Muscle layer of colon (tissue), 2 donors: Measurements from ENCODE around the gene EEF2K.

Experiments used
- H3K27ac ChIP-seq: one replicate; pipeline ENCODE4 v1.7.0; 2013; ENCODE audit warnings: low read depth, mild to moderate bottlenecking, low read length, moderate library complexity
- H3K27me3 ChIP-seq, 2 donors: one replicate each; pipeline ENCODE4 v1.7.0; 2013; ENCODE audit warnings: low read length in 2 of 2, mild to moderate bottlenecking in 2 of 2; ENCODE audit not compliant: insufficient read depth in 2 of 2, control insufficient read depth in 1 of 2
- H3K36me3 ChIP-seq: one replicate; pipeline ENCODE4 v1.7.0; 2013; ENCODE audit warnings: mild to moderate bottlenecking, low read length; ENCODE audit not compliant: insufficient read depth
- H3K4me1 ChIP-seq: one replicate; pipeline ENCODE4 v1.7.0; 2013; ENCODE audit warnings: mild to moderate bottlenecking, low read length; ENCODE audit not compliant: insufficient read depth
- H3K4me3 ChIP-seq, 2 donors: one replicate each; pipeline ENCODE4 v1.7.0; 2013; ENCODE audit warnings: low read length in 2 of 2, low read depth in 1 of 2, mild to moderate bottlenecking in 1 of 2, moderate library complexity in 1 of 2
- H3K9ac ChIP-seq: one replicate; pipeline ENCODE4 v1.7.0; 2013; ENCODE audit warnings: low read length
- H3K9me3 ChIP-seq: one replicate; pipeline ENCODE4 v1.7.0; 2013; ENCODE audit warnings: mild to moderate bottlenecking, low read length
- donor health status: abdominal sarcoma.
- donor health status: Adenocarcinoma of cecum.

The EEF2K gene

GRCh38 chr16:22229889-22230288 is 23.8 kb downstream of the EEF2K start:
- no peak overlapping the region for H3K27ac ChIP-seq
- no peak overlapping the region for H3K4me3 ChIP-seq
- no peaks in the 10 kb centered on the region for H3K9me3 ChIP-seq
- H3K36me3 ChIP-seq: peaks cover 24% of the 10 kb centered on the region
- no peak overlapping the region for H3K9ac ChIP-seq
- no peaks in the 10 kb centered on the region for H3K27me3 ChIP-seq
- peaks cover 13% of the 10 kb centered on the region for H3K4me1 ChIP-seq

- peak overlapping the region; percentile 52 for H3K27ac ChIP-seq
- H3K9ac ChIP-seq: no peak overlapping the region
- H3K4me3 ChIP-seq: no peak overlapping the region
- H3K4me1 ChIP-seq: peaks cover 7% of the 10 kb centered on the region
- H3K9me3 ChIP-seq: no peaks in the 10 kb centered on the region
- H3K36me3 ChIP-seq: peaks cover 24% of the 10 kb centered on the region
- no peaks in the 10 kb centered on the region for H3K27me3 ChIP-seq
Observed at GRCh38 chr16:22232277-22233036, 26.4 kb downstream of the EEF2K start.

- H3K9me3 ChIP-seq: no peaks in the 10 kb centered on the region
- H3K36me3 ChIP-seq: peaks cover 23% of the 10 kb centered on the region
- H3K4me1 ChIP-seq: peaks cover 7% of the 10 kb centered on the region
- no peaks in the 10 kb centered on the region for H3K27me3 ChIP-seq
- no peak overlapping the region for H3K9ac ChIP-seq
- H3K4me3 ChIP-seq: no peak overlapping the region
- H3K27ac ChIP-seq: peak overlapping the region; percentile 52
Observed at GRCh38 chr16:22233037-22233372, 26.9 kb downstream of the EEF2K start.

GRCh38 chr16:22235839-22236745 is 30.0 kb downstream of the EEF2K start:
- Histone ChIP-seq H3K27ac (no peak overlapping the region), H3K4me3 (no peak overlapping the region), H3K36me3 (peaks cover 13% of the 10 kb centered on the region), H3K9ac (no peak overlapping the region), H3K9me3 (no peaks in the 10 kb centered on the region), H3K4me1 (peaks cover 26% of the 10 kb centered on the region), H3K27me3 (no peaks in the 10 kb centered on the region)

- Histone ChIP-seq H3K27ac (no peak overlapping the region), H3K9me3 (no peaks in the 10 kb centered on the region), H3K9ac (no peak overlapping the region), H3K27me3 (no peaks in the 10 kb centered on the region), H3K36me3 (peaks cover 13% of the 10 kb centered on the region), H3K4me3 (no peak overlapping the region), H3K4me1 (peaks cover 19% of the 10 kb centered on the region)
Observed at GRCh38 chr16:22239131-22239805, 33.2 kb downstream of the EEF2K start.

GRCh38 chr16:22240023-22240710 is 34.1 kb downstream of the EEF2K start:
- Histone ChIP-seq H3K4me1 (peaks cover 19% of the 10 kb centered on the region), H3K27me3 (no peaks in the 10 kb centered on the region), H3K27ac (peak overlapping the region; percentile 70)

GRCh38 chr16:22250522-22250921 is 44.4 kb downstream of the EEF2K start:
- Histone ChIP-seq H3K36me3 (peaks cover 68% of the 10 kb centered on the region), H3K4me1 (no peaks in the 10 kb centered on the region), H3K9ac (no peak overlapping the region), H3K4me3 (no peak overlapping the region), H3K27me3 (no peaks in the 10 kb centered on the region), H3K9me3 (peaks cover 4% of the 10 kb centered on the region), H3K27ac (no peak overlapping the region)

More at GRCh38 chr16:22240023-22240710, 34.1 kb downstream of the EEF2K start:
- Histone ChIP-seq H3K4me3 (no peak overlapping the region), H3K36me3 (peaks cover 21% of the 10 kb centered on the region), H3K9me3 (no peaks in the 10 kb centered on the region), H3K9ac (no peak overlapping the region)

GRCh38 chr16:22252317-22252716 is 46.2 kb downstream of the EEF2K start:
- Histone ChIP-seq H3K9ac (no peak overlapping the region), H3K27ac (no peak overlapping the region), H3K36me3 (peaks cover 74% of the 10 kb centered on the region)

GRCh38 chr16:22253272-22253671 is 47.2 kb downstream of the EEF2K start:
- Histone ChIP-seq H3K27me3 (no peaks in the 10 kb centered on the region), H3K36me3 (peaks cover 81% of the 10 kb centered on the region), H3K9ac (no peak overlapping the region), H3K9me3 (peaks cover 5% of the 10 kb centered on the region), H3K4me1 (no peaks in the 10 kb centered on the region), H3K27ac (no peak overlapping the region), H3K4me3 (no peak overlapping the region)

More at GRCh38 chr16:22252317-22252716, 46.2 kb downstream of the EEF2K start:
- H3K4me3 ChIP-seq: no peak overlapping the region
- no peaks in the 10 kb centered on the region for H3K4me1 ChIP-seq
- no peaks in the 10 kb centered on the region for H3K27me3 ChIP-seq
- peaks cover 5% of the 10 kb centered on the region for H3K9me3 ChIP-seq

- H3K27me3 ChIP-seq: no peaks in the 10 kb centered on the region
- H3K4me3 ChIP-seq: no peak overlapping the region
- no peaks in the 10 kb centered on the region for H3K4me1 ChIP-seq
- peaks cover 5% of the 10 kb centered on the region for H3K9me3 ChIP-seq
- no peak overlapping the region for H3K27ac ChIP-seq
- no peak overlapping the region for H3K9ac ChIP-seq
- peaks cover 83% of the 10 kb centered on the region for H3K36me3 ChIP-seq
Observed at GRCh38 chr16:22255335-22255734, 49.3 kb downstream of the EEF2K start.

- Histone ChIP-seq H3K4me1 (no peaks in the 10 kb centered on the region), H3K9me3 (peaks cover 5% of the 10 kb centered on the region), H3K36me3 (peaks cover 77% of the 10 kb centered on the region), H3K9ac (no peak overlapping the region), H3K27ac (no peak overlapping the region), H3K27me3 (no peaks in the 10 kb centered on the region), H3K4me3 (no peak overlapping the region)
Observed at GRCh38 chr16:22257440-22257839, 51.4 kb downstream of the EEF2K start.
